H1 (cell line): ENCODE data around the gene PCDHGA8.

Experiments
- CEBPB ChIP-seq: IDR thresholded peaks from 2 replicates; pipeline ENCODE4 v1.6.1; 2012; ENCODE audit warnings: low read depth, low read length
- EZH2 ChIP-seq: fragments of 200-600 bp; sonication (generic); IDR thresholded peaks from 2 replicates; pipeline ENCODE4 v1.7.1; 2012; ENCODE audit warnings: low read depth, mild to moderate bottlenecking, moderate library complexity, low read length, inconsistent platforms; ENCODE audit not compliant: severe bottlenecking
- KDM5A ChIP-seq: fragments of 200-600 bp; IDR thresholded peaks from 2 replicates; pipeline ENCODE4 v1.7.1; 2012; ENCODE audit warnings: mild to moderate bottlenecking, low read length, inconsistent platforms, mixed read lengths
- MAFK ChIP-seq: IDR thresholded peaks from 2 replicates; pipeline ENCODE4 v1.6.1; 2012; ENCODE audit warnings: low read depth, mild to moderate bottlenecking, improper control_type of control experiment, low read length
- TBP ChIP-seq: IDR thresholded peaks from 2 replicates; pipeline ENCODE4 v1.6.1; 2011; ENCODE audit warnings: low read depth, low read length, improper control_type of control experiment
- TEAD4 ChIP-seq: IDR thresholded peaks from 2 replicates; pipeline ENCODE4 v1.6.1; 2012; ENCODE audit warnings: low read depth, low read length, inconsistent platforms, mixed read lengths
- YY1 ChIP-seq: IDR thresholded peaks from 2 replicates; pipeline ENCODE4 v1.6.1; 2011; ENCODE audit warnings: low read depth, mild to moderate bottlenecking, low read length
- TF ChIP-seq, protein P1 (sequence below): IDR thresholded peaks from 2 replicates; pipeline ENCODE4 v1.6.1; 2011; ENCODE audit warnings: low read length, improper control_type of control experiment
- TF ChIP-seq, protein P2 (sequence below), 3 experiments: IDR thresholded peaks; 1 replicate in 2 of 3; 2 replicates in 1 of 3; pipeline versions ENCODE4 v1.5.1 to v1.6.1; 2011; ENCODE audit warnings: low read length in 3 of 3, mild to moderate bottlenecking in 3 of 3, inconsistent platforms in 2 of 3, low read depth in 1 of 3, moderate library complexity in 1 of 3; ENCODE audit not compliant: insufficient read depth in 1 of 3; ENCODE audit errors: control extremely low read depth in 1 of 3
- TF ChIP-seq, protein P3 (sequence below): IDR thresholded peaks from 2 replicates; pipeline ENCODE4 v1.6.1; 2012; ENCODE audit warnings: inconsistent platforms

DNA sequence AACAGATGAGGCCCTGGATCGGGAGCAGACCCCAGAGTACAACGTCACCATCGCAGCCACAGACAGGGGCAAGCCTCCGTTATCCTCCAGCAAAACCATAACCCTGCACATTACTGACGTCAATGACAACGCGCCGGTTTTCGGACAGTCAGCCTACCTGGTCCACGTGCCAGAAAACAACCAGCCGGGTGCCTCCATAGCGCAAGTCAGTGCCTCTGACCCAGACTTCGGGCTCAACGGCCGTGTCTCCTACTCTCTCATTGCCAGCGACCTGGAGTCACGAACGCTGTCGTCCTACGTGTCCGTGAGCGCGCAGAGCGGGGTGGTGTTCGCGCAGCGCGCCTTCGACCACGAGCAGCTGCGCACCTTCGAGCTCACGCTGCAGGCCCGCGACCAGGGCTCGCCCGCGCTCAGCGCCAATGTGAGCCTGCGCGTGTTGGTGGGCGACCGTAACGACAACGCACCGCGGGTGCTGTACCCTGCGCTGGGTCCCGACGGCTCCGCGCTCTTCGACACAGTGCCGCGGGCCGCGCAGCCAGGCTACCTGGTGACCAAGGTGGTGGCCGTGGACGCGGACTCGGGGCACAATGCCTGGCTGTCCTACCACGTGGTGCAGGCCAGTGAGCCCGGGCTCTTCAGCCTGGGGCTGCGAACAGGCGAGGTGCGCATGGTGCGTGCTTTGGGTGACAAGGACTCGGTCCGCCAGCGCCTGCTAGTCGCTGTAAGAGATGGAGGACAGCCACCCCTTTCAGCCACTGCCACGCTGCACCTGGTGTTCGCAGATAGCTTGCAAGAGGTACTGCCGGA, 26.8 kb downstream of the PCDHGA8 start:
- TF ChIP-seq, protein P1, sequence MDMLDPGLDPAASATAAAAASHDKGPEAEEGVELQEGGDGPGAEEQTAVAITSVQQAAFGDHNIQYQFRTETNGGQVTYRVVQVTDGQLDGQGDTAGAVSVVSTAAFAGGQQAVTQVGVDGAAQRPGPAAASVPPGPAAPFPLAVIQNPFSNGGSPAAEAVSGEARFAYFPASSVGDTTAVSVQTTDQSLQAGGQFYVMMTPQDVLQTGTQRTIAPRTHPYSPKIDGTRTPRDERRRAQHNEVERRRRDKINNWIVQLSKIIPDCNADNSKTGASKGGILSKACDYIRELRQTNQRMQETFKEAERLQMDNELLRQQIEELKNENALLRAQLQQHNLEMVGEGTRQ, result no peak
- TF ChIP-seq, protein P2, sequence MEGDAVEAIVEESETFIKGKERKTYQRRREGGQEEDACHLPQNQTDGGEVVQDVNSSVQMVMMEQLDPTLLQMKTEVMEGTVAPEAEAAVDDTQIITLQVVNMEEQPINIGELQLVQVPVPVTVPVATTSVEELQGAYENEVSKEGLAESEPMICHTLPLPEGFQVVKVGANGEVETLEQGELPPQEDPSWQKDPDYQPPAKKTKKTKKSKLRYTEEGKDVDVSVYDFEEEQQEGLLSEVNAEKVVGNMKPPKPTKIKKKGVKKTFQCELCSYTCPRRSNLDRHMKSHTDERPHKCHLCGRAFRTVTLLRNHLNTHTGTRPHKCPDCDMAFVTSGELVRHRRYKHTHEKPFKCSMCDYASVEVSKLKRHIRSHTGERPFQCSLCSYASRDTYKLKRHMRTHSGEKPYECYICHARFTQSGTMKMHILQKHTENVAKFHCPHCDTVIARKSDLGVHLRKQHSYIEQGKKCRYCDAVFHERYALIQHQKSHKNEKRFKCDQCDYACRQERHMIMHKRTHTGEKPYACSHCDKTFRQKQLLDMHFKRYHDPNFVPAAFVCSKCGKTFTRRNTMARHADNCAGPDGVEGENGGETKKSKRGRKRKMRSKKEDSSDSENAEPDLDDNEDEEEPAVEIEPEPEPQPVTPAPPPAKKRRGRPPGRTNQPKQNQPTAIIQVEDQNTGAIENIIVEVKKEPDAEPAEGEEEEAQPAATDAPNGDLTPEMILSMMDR (IDR thresholded peaks at IDR 0.05; ENCODE audit: control extremely low read depth in 1 of 3, insufficient read depth in 1 of 3, low read depth in 1 of 3, low read length in 3 of 3), result no peak
- TF ChIP-seq YY1 (no peak), TEAD4 (no peak), MAFK (no peak), KDM5A (no peak), TBP (no peak), EZH2 (no peak), CEBPB (no peak)
- TF ChIP-seq, protein P3, sequence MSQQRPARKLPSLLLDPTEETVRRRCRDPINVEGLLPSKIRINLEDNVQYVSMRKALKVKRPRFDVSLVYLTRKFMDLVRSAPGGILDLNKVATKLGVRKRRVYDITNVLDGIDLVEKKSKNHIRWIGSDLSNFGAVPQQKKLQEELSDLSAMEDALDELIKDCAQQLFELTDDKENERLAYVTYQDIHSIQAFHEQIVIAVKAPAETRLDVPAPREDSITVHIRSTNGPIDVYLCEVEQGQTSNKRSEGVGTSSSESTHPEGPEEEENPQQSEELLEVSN, result no peak
